GM12878 (cell line): ENCODE measurements around the gene MTMR10. TPM values are rescaled to one million over a fixed set of nuclear protein-coding genes. Genes with fewer than 3 reads are reported as not detected.

Source experiments
- ATAC-seq: fragments of 200-7000 bp; cut with Tn5 transposase; 3 replicates; pipeline ENCODE4 v1.9.1; 2020; ENCODE audit warnings: mild to moderate bottlenecking, moderate library complexity
- BruUV-seq: library from RNA; stranded (reverse); fragments of 400-500 nt; replicated peaks from 2 replicates; lab custom pipeline; 2021; lab: Mats Ljungman, UMichigan
- CTCF ChIA-PET: fragments of 300-600 bp; sonication (Branson Sonifier 250); formaldehyde crosslinking; extraction: SDS; loops from one replicate; lab custom pipeline; 2021; ENCODE audit warnings: inconsistent platforms; lab: Yijun Ruan, JAX
- POLR2A ChIA-PET: fragments of 350-600 bp; formaldehyde crosslinking; extraction: SDS; loops from one replicate; lab custom pipeline; 2021; ENCODE audit warnings: inconsistent platforms; lab: Charles Lee
- RAD21 ChIA-PET: fragments of 300-600 bp; sonication (Branson Sonifier 250); formaldehyde crosslinking; loops from one replicate; lab custom pipeline; 2023; ENCODE audit warnings: antibody characterized with exemption; ENCODE audit not compliant: unreplicated experiment; lab: Charles Lee
- SMC1A ChIA-PET: fragments of 300-600 bp; sonication (Branson Sonifier 250); formaldehyde crosslinking; loops from one replicate; lab custom pipeline; 2023; ENCODE audit not compliant: unreplicated experiment, uncharacterized antibody; lab: Charles Lee
- DNase-seq: peaks from one replicate; pipeline ENCODE4 v3.0.0-alpha.2; 2011; ENCODE audit warnings: low read depth, low spot score
- FAIRE-seq: peaks from 3 replicates; lab custom pipeline; 2011; peaks lifted over from hg19 to GRCh38; lab: Jason Lieb, UNC
- H2AFZ ChIP-seq: 2 replicates; pipeline ENCODE4 v1.6.0; 2011; ENCODE audit warnings: low read depth, low read length, control low read depth; ENCODE audit not compliant: control insufficient read depth
- H3K27ac ChIP-seq: 2 replicates; pipeline ENCODE4 v1.5.1; 2011; ENCODE audit warnings: control low read depth; ENCODE audit not compliant: control insufficient read depth, insufficient read depth
- H3K27me3 ChIP-seq, 2 experiments: replicated peaks in 1 of 2; 2 replicates each; pipeline versions ENCODE4 v1.6.0 to v1.6.1; 2011; ENCODE audit warnings: low read length in 1 of 2; ENCODE audit not compliant: control insufficient read depth in 2 of 2, insufficient read depth in 2 of 2
- H3K36me3 ChIP-seq, 2 experiments: 2 replicates each; pipeline ENCODE4 v1.5.1; 2011; ENCODE audit warnings: low read length in 1 of 2; ENCODE audit not compliant: control insufficient read depth in 2 of 2, insufficient read depth in 2 of 2
- H3K4me1 ChIP-seq: 2 replicates; pipeline ENCODE4 v1.6.1; 2011; ENCODE audit warnings: mild to moderate bottlenecking, low read length, moderate library complexity, mixed read lengths; ENCODE audit not compliant: control insufficient read depth, insufficient read depth
- H3K4me2 ChIP-seq: 2 replicates; pipeline ENCODE4 v1.6.0; 2011; ENCODE audit warnings: control low read depth; ENCODE audit not compliant: control insufficient read depth, insufficient read depth
- H3K4me3 ChIP-seq: fragments of 200-600 bp; sonication (generic); 2 replicates; pipeline ENCODE4 v1.5.1; 2016
- H3K79me2 ChIP-seq: 2 replicates; pipeline ENCODE4 v1.6.0; 2011; ENCODE audit warnings: low read length; ENCODE audit not compliant: control insufficient read depth, insufficient read depth
- H3K9ac ChIP-seq: 2 replicates; pipeline ENCODE4 v1.8.0; 2011; ENCODE audit warnings: low read length, control low read depth, mixed read lengths; ENCODE audit not compliant: control insufficient read depth, insufficient read depth
- H3K9me3 ChIP-seq: replicated peaks from 3 replicates; pipeline ENCODE4 v1.5.1; 2011; ENCODE audit warnings: mild to moderate bottlenecking, low read length; ENCODE audit not compliant: control insufficient read depth, insufficient read depth
- H4K20me1 ChIP-seq: 2 replicates; pipeline ENCODE4 v1.6.0; 2011; ENCODE audit not compliant: control insufficient read depth, insufficient read depth
- ASH2L ChIP-seq: fragments of 300-600, 200-600 bp; sonication (generic); IDR thresholded peaks from 2 replicates; pipeline ENCODE4 v1.6.1; 2017; ENCODE audit warnings: low read depth, mild to moderate bottlenecking, borderline replicate concordance
- BHLHE40 ChIP-seq, 2 experiments: fragments of 450-650 bp in 1 of 2; IDR thresholded peaks; 2 replicates each; pipeline ENCODE4 v1.6.1; 2011 to 2017; ENCODE audit warnings: low read depth in 2 of 2, borderline replicate concordance in 1 of 2, improper control_type of control experiment in 1 of 2, low read length in 1 of 2, mild to moderate bottlenecking in 1 of 2
- FOS ChIP-seq: IDR thresholded peaks from 3 replicates; pipeline ENCODE4 v1.6.1; 2011; ENCODE audit warnings: borderline replicate concordance; ENCODE audit not compliant: insufficient read length; ENCODE audit errors: extremely low read depth
- IKZF1 ChIP-seq: fragments of 450-650 bp; conservative IDR thresholded peaks from 2 replicates; pipeline ENCODE4 v1.6.1; 2017; ENCODE audit warnings: antibody characterized with exemption, mild to moderate bottlenecking
- NBN ChIP-seq: fragments of 450-650 bp; IDR thresholded peaks from 2 replicates; pipeline ENCODE4 v1.6.1; 2016
- NRF1 ChIP-seq: conservative IDR thresholded peaks from 2 replicates; pipeline ENCODE4 v1.6.1; 2011; ENCODE audit warnings: mild to moderate bottlenecking, low read depth, low read length, improper control_type of control experiment
- POU2F2 ChIP-seq: IDR thresholded peaks from 3 replicates; pipeline ENCODE4 v1.6.1; 2011; ENCODE audit warnings: low read depth, mild to moderate bottlenecking, low read length, borderline replicate concordance
- RUNX3 ChIP-seq: IDR thresholded peaks from 2 replicates; pipeline ENCODE4 v1.6.1; 2012; ENCODE audit warnings: low read length, inconsistent platforms
- YBX1 ChIP-seq: fragments of 450-650 bp; IDR thresholded peaks from 2 replicates; pipeline ENCODE4 v1.6.1; 2016; ENCODE audit warnings: antibody characterized with exemption
- WGBS: methylation state at CpG from one replicate; pipeline ENCODE4 v1.1.6; 2016; ENCODE audit warnings: low lambda C conversion rate; ENCODE audit not compliant: insufficient replicate concordance, insufficient coverage; ENCODE audit errors: missing lambda C conversion rate; 5-methylcytosine and 5-hydroxymethylcytosine counted together
- in situ Hi-C: fragments of 300-500 bp; cut with MboI; formaldehyde crosslinking; loops from 9 replicates; pipeline ENCODE4 v1.14.3; 2018; ENCODE audit warnings: mixed read lengths
- intact Hi-C: fragments of 100-400 bp; cut with micrococcal nuclease; formaldehyde crosslinking; loops from one replicate; pipeline ENCODE4 v1.14.2; 2022; ENCODE audit not compliant: unreplicated experiment
- polyA plus RNA-seq, 11 experiments: library from polyadenylated mRNA; depleted of rRNA in 4 of 11; unstranded in 6 of 11; stranded (reverse) in 5 of 11; fragments of >200 nt; fragmentation: Nextera tagmentation in 4 of 11; fragmentation: Illumina TruSeq in 1 of 11; extraction: Ambion mirVana in 4 of 11; extraction: Trizol in 1 of 11; gene quantifications; 1 replicate in 1 of 11; 2 replicates in 10 of 11; pipeline versions ENCODE4 v1.2.1 to v1.2.3, GENCODE V29; 2011 to 2016; ENCODE audit warnings: inconsistent platforms in 2 of 11, missing spikeins in 2 of 11, low read depth in 1 of 11
- total RNA-seq, 4 experiments: library from RNA; depleted of rRNA in 3 of 4; stranded (reverse); fragments of >200 nt in 3 of 4; fragmentation: Illumina TruSeq in 1 of 4; extraction: Trizol in 1 of 4; gene quantifications; 2 replicates each; pipeline versions ENCODE4 v1.2.1 to v1.2.3, GENCODE V29; 2013 to 2021
- TF ChIP-seq, protein P1 (sequence below): fragments of 150-350 bp; IDR thresholded peaks from 2 replicates; pipeline ENCODE4 v1.6.1; 2014; ENCODE audit warnings: mild to moderate bottlenecking, low read depth, low read length
- TF ChIP-seq, protein P2 (sequence below), 3 experiments: IDR thresholded peaks in 2 of 3; conservative IDR thresholded peaks in 1 of 3; 2 replicates each; pipeline ENCODE4 v1.5.1; 2011; ENCODE audit warnings: low read depth in 3 of 3, low read length in 3 of 3, mild to moderate bottlenecking in 3 of 3, control low read depth in 2 of 3, moderate library complexity in 2 of 3, inconsistent platforms in 1 of 3, mixed read lengths in 1 of 3; ENCODE audit not compliant: control insufficient read depth in 2 of 3, insufficient read depth in 1 of 3; ENCODE audit errors: extremely low read depth in 1 of 3

Gene MTMR10
- total and polyA plus RNA-seq, 10 of the 15 experiments (the other 5 are each of a cell fraction or from before 2014, with no cell fraction given), result 1.9 to 13.6 (median 8.9) TPM

DNA sequence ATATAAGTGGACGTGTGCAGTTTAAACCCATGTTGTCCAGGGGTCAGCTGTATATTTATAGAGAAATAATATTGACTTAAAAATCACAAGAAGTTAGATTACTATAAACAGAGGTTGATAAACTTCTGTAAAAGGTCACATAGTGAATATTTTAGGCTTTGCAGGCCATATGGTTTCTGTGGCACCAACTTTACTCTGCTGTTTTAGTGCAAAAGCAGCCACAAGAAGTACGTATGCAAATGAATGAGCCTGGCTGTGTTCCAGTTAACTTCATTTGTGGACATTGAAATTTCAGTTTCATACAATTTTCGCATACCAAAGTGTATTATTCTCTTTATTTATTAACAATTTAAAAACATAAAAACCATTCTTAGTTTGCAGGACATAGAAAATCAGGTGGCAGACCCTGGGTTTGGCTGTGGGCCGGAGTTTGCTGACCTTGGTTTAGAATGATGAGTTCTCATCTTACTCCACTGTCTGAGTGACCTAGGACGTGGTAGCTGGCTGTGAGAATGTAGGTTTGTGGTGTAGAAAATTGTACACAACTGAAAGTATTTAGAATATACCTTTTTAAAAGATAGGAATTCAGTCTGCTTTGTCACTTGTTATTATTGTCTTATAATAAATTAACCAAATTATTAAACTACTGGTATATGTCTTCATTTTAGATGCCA lies 71.4 kb downstream of the MTMR10 start:
- CTCF ChIA-PET, result interaction anchor here (1.6 to 1.8 kb wide), 2 partner anchors 17 to 61 kb away, joined by 3 to 4 read pairs; no protein-coding TSS in a partner anchor
- Histone ChIP-seq H3K79me2 (no peaks in the 10 kb centered on the region), H2AFZ (no peak overlapping the region), H3K27ac (0 out of 2 replicates have a peak overlapping the region, but pooled peaks have one; percentile 18), H4K20me1 (no peaks in the 10 kb centered on the region; the same call in 1 of the 2 replicates), H3K4me2 (peak overlapping the region; percentile 31; the same call in 1 of the 2 replicates), H3K36me3 (peaks cover 6 to 34% of the 10 kb centered on the region in 2 experiments), H3K4me3 (no peak overlapping the region), H3K9ac (no peak overlapping the region), H3K4me1 (peaks cover 19% of the 10 kb centered on the region), H3K27me3 (no peaks in the 10 kb centered on the region), H3K9me3 (no peaks in the 10 kb centered on the region)
- RAD21 ChIA-PET, result interaction anchor here (0.6 kb wide), 1 partner anchor 209 kb away, joined by 4 read pairs; no protein-coding TSS in a partner anchor
- DNase-seq, result no peak
- POLR2A ChIA-PET, result no interaction called here
- peak; percentile 57 for ATAC-seq
- intact Hi-C loops, result loop anchor here (5.0 kb wide), 1 partner anchor 52 kb away; no protein-coding TSS in a partner anchor
- FAIRE-seq, result peak; percentile 23
- TF ChIP-seq BHLHE40 (IDR thresholded peaks at IDR 0.05; ENCODE audit: borderline replicate concordance in 1 of 2, low read depth in 2 of 2, low read length in 1 of 2) (no peak), RUNX3 (peak; percentile 54), IKZF1 (no peak), NRF1 (no peak), POU2F2 (peak; percentile 92; the same call in 2 of the 3 replicates), FOS (no peak), NBN (no peak), ASH2L (no peak), YBX1 (no peak)
- TF ChIP-seq, protein P1, sequence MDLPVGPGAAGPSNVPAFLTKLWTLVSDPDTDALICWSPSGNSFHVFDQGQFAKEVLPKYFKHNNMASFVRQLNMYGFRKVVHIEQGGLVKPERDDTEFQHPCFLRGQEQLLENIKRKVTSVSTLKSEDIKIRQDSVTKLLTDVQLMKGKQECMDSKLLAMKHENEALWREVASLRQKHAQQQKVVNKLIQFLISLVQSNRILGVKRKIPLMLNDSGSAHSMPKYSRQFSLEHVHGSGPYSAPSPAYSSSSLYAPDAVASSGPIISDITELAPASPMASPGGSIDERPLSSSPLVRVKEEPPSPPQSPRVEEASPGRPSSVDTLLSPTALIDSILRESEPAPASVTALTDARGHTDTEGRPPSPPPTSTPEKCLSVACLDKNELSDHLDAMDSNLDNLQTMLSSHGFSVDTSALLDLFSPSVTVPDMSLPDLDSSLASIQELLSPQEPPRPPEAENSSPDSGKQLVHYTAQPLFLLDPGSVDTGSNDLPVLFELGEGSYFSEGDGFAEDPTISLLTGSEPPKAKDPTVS, result no peak
- TF ChIP-seq, protein P2, sequence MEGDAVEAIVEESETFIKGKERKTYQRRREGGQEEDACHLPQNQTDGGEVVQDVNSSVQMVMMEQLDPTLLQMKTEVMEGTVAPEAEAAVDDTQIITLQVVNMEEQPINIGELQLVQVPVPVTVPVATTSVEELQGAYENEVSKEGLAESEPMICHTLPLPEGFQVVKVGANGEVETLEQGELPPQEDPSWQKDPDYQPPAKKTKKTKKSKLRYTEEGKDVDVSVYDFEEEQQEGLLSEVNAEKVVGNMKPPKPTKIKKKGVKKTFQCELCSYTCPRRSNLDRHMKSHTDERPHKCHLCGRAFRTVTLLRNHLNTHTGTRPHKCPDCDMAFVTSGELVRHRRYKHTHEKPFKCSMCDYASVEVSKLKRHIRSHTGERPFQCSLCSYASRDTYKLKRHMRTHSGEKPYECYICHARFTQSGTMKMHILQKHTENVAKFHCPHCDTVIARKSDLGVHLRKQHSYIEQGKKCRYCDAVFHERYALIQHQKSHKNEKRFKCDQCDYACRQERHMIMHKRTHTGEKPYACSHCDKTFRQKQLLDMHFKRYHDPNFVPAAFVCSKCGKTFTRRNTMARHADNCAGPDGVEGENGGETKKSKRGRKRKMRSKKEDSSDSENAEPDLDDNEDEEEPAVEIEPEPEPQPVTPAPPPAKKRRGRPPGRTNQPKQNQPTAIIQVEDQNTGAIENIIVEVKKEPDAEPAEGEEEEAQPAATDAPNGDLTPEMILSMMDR (IDR thresholded peaks at IDR 0.05 in 2 of 3, conservative IDR thresholded peaks at IDR 0.05 in 1 of 3; ENCODE audit: control insufficient read depth in 2 of 3, extremely low read depth in 1 of 3, insufficient read depth in 1 of 3, low read depth in 3 of 3, low read length in 3 of 3), result no peak
- in situ Hi-C loops, result no loop called here
- BruUV-seq, result no TSS peak
- WGBS, result 55% methylated on average over 5 of the region's 5 CpGs
- SMC1A ChIA-PET, result no interaction called here
